ENCODE results near the gene UGGT2.
"Not testable (repeated sequence)": the region's sequence is repeated elsewhere in the genome, so short reads cannot be mapped to it uniquely, and the experiment has no call there.

UGGT2 gene

GRCh38 chr13:95865080-95865615 is 188.1 kb downstream of the UGGT2 start:
- TF ChIP-seq CTCF (IDR thresholded peaks at IDR 0.05; ENCODE audit: insufficient read depth, low read depth, low read length, missing control alignments) = no peak
- no peak overlapping the region for H3K4me3 ChIP-seq (ENCODE audit: low read depth, low read length)
- no peak for DNase-seq (ENCODE audit: low read depth)

GRCh38 chr13:95862408-95862807 is 190.8 kb downstream of the UGGT2 start:
- no peak for DNase-seq (ENCODE audit: low read depth)
- H3K4me3 ChIP-seq (ENCODE audit: low read depth, low read length) = no peak overlapping the region
- no peak for TF ChIP-seq CTCF (IDR thresholded peaks at IDR 0.05; ENCODE audit: insufficient read depth, low read depth, low read length, missing control alignments)

- H3K4me3 ChIP-seq (ENCODE audit: low read depth, low read length) = no peak overlapping the region
- DNase-seq (ENCODE audit: low read depth) = no peak
- TF ChIP-seq CTCF (IDR thresholded peaks at IDR 0.05; ENCODE audit: insufficient read depth, low read depth, low read length, missing control alignments) = no peak
Measured at GRCh38 chr13:95861296-95861695, 191.9 kb downstream of the UGGT2 start.

- H3K4me3 ChIP-seq (ENCODE audit: low read depth, low read length) = no peak overlapping the region
- no peak for DNase-seq (ENCODE audit: low read depth)
- TF ChIP-seq CTCF (IDR thresholded peaks at IDR 0.05; ENCODE audit: insufficient read depth, low read depth, low read length, missing control alignments) = no peak
Measured at GRCh38 chr13:95858286-95859075, 194.7 kb downstream of the UGGT2 start.

- not testable (repeated sequence) for DNase-seq (ENCODE audit: low read depth)
Measured at GRCh38 chr13:95845656-95846055, 207.5 kb downstream of the UGGT2 start.

GRCh38 chr13:95842898-95843297 is 210.3 kb downstream of the UGGT2 start:
- no peak for TF ChIP-seq CTCF (IDR thresholded peaks at IDR 0.05; ENCODE audit: insufficient read depth, low read depth, low read length, missing control alignments)
- DNase-seq (ENCODE audit: low read depth) = no peak
- no peak overlapping the region for H3K4me3 ChIP-seq (ENCODE audit: low read depth, low read length)

More at GRCh38 chr13:95845656-95846055, 207.5 kb downstream of the UGGT2 start:
- H3K4me3 ChIP-seq (ENCODE audit: low read depth, low read length) = not testable (repeated sequence)

- no peak for TF ChIP-seq CTCF (IDR thresholded peaks at IDR 0.05; ENCODE audit: insufficient read depth, low read depth, low read length, missing control alignments)
- DNase-seq (ENCODE audit: low read depth) = no peak
- H3K4me3 ChIP-seq (ENCODE audit: low read depth, low read length) = no peak overlapping the region
Measured at GRCh38 chr13:95841894-95842293, 211.3 kb downstream of the UGGT2 start.

Data from GM12865 (cell line).